ENCODE measurements around the gene NOS3.

NOS3 gene

GRCh38 chr7:150979713-150980390 is 11.0 kb upstream of the NOS3 start:
- no peak for DNase-seq (ENCODE audit: low read depth, low spot score)

- no peak for DNase-seq (ENCODE audit: low read depth, low spot score)
Observed at GRCh38 chr7:150980663-150981062, 10.2 kb upstream of the NOS3 start.

- DNase-seq (ENCODE audit: low read depth, low spot score) = no peak
Observed at GRCh38 chr7:150981644-150982043, 9.2 kb upstream of the NOS3 start.

- DNase-seq (ENCODE audit: low read depth, low spot score) = no peak
Observed at GRCh38 chr7:150982351-150982750, 8.5 kb upstream of the NOS3 start.

GRCh38 chr7:150983893-150984368 is 6.9 kb upstream of the NOS3 start:
- no peak for DNase-seq (ENCODE audit: low read depth, low spot score)

GRCh38 chr7:150986099-150986512 is 4.7 kb upstream of the NOS3 start:
- DNase-seq (ENCODE audit: low read depth, low spot score) = no peak

- no peak for DNase-seq (ENCODE audit: low read depth, low spot score)
Observed at GRCh38 chr7:150986556-150986955, 4.3 kb upstream of the NOS3 start.

GRCh38 chr7:150988230-150989226 is 2.3 kb upstream of the NOS3 start:
- no peak for DNase-seq (ENCODE audit: low read depth, low spot score)

GRCh38 chr7:150989456-150989855 is 1.4 kb upstream of the NOS3 start:
- no peak for DNase-seq (ENCODE audit: low read depth, low spot score)

- no peak for DNase-seq (ENCODE audit: low read depth, low spot score)
Observed at GRCh38 chr7:150992051-150992640, 1.3 kb downstream of the NOS3 start.

DNA sequence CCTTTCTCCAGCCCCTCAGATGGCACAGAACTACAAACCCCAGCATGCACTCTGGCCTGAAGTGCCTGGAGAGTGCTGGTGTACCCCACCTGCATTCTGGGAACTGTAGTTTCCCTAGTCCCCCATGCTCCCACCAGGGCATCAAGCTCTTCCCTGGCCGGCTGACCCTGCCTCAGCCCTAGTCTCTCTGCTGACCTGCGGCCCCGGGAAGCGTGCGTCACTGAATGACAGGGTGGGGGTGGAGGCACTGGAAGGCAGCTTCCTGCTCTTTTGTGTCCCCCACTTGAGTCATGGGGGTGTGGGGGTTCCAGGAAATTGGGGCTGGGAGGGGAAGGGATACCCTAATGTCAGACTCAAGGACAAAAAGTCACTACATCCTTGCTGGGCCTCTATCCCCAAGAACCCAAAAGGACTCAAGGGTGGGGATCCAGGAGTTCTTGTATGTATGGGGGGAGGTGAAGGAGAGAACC is 2.1 kb downstream of the NOS3 start:
- no peak for DNase-seq (ENCODE audit: low read depth, low spot score)

- DNase-seq (ENCODE audit: low read depth, low spot score) = no peak
Observed at GRCh38 chr7:150993511-150993910, 2.7 kb downstream of the NOS3 start.

DNA sequence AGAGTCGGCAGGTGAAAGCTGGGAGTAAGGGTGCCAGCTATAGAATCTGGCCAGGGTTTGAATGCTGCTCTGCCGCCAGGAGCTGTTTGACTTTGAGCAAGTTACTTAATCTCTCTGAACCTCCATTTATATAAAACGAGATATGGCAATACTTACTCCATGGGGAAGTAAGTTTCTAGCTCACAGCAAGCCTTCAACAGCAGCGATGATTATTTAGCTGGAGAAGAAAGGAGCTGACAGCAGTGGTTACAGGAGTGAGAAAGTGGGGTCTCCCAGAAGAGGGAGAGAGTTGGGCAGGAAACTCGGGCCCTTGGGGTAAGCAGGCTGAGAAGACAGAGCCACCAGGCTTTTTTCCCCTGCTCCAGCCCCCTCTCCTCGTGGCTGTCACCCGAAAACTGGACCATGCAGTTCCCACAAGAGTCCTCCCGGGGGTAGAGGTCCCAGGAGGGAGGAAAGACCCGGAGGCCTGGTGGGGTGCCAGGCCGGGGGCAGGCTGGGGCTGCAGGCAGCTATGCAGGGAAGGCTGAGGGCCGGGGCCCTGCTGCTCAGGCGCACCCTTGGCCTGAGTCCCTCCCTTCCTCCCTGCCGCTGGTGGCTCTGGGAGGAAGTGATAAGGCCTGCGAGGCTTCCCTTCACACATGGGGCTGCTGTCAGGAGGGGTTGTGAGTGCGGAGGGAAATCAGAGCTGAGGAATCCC is 3.5 kb downstream of the NOS3 start:
- DNase-seq (ENCODE audit: low read depth, low spot score) = no peak

DNA sequence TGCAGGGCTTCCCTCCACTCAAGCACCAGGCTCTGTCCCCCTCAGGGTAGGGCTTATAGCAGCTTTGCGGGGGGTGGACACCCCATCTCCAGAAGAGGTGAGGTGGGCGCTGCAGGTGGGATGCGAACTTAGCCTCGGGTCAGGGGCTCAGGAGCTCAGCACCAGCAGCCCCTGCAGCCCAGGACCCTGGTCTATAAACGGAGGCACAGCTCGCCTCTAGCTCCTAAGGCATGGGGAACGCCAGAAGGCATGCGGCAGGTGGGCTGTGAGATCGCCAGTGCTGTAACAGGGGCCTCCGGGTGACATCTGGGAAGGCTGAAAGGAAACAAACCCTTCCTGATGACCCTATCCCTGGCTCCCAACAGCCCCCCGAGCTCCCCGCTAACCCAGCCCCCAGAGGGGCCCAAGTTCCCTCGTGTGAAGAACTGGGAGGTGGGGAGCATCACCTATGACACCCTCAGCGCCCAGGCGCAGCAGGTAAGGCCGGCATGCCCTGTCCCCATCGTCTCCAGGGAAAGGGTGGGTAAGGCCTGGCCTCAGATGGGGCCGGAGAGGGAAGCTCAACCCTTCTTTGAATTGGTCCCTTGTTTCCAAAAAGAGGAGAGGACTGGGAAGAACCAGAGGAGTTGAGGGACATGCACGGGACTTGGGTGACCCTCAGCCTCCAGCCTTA is 4.2 kb downstream of the NOS3 start:
- no peak for DNase-seq (ENCODE audit: low read depth, low spot score)

- no peak for DNase-seq (ENCODE audit: low read depth, low spot score)
Observed at GRCh38 chr7:150996376-150997074, 5.7 kb downstream of the NOS3 start.

DNA sequence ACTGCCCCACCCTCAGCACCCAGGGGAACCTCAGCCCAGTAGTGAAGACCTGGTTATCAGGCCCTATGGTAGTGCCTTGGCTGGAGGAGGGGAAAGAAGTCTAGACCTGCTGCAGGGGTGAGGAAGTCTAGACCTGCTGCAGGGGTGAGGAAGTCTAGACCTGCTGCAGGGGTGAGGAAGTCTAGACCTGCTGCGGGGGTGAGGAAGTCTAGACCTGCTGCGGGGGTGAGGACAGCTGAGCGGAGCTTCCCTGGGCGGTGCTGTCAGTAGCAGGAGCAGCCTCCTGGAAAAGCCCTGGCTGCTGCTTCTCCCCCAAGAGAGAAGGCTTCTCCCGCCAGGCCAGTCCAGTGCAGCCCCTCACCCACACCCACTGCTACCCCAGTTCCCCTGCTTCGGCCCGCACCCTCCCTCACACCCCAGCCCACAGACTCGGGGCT is 6.3 kb downstream of the NOS3 start:
- no peak for DNase-seq (ENCODE audit: low read depth, low spot score)

GRCh38 chr7:150997817-150998216 is 7.0 kb downstream of the NOS3 start:
- DNase-seq (ENCODE audit: low read depth, low spot score) = no peak

GRCh38 chr7:150998341-150998740 is 7.5 kb downstream of the NOS3 start:
- DNase-seq (ENCODE audit: low read depth, low spot score) = no peak

- no peak for DNase-seq (ENCODE audit: low read depth, low spot score)
Observed at GRCh38 chr7:150999001-150999400, 8.2 kb downstream of the NOS3 start.

GRCh38 chr7:150999497-151000230 is 8.8 kb downstream of the NOS3 start:
- no peak for DNase-seq (ENCODE audit: low read depth, low spot score)

Data from brain pericyte (primary cell).